ENCODE data around the gene CASKIN1.
"Not testable (repeated sequence)": the region's sequence is repeated elsewhere in the genome, so short reads cannot be mapped to it uniquely, and the experiment has no call there.

Gene CASKIN1

GRCh38 chr16:2196162-2196980, at the start of gene CASKIN1:
Gene CASKIN1, minus strand, starts transcription at chr16:2196605. Its CDS starts 173 bp downstream, at chr16:2196432.
- TF ChIP-seq ZNF274 (IDR thresholded peaks at IDR 0.05; ENCODE audit: low read depth, low read length), result no peak
- no peak within 1 kb of the TSS for H3K4me3 ChIP-seq (ENCODE audit: low read length)

- H3K4me3 ChIP-seq (ENCODE audit: low read length), result no peak overlapping the region
- TF ChIP-seq ZNF274 (IDR thresholded peaks at IDR 0.05; ENCODE audit: low read depth, low read length), result no peak
Measured at GRCh38 chr16:2244926-2245795, 48.8 kb upstream of the CASKIN1 start.

GRCh38 chr16:2244301-2244700, 47.9 kb upstream of the CASKIN1 start:
- no peak for TF ChIP-seq ZNF274 (IDR thresholded peaks at IDR 0.05; ENCODE audit: low read depth, low read length)
- H3K4me3 ChIP-seq (ENCODE audit: low read length), result no peak overlapping the region

- TF ChIP-seq ZNF274 (IDR thresholded peaks at IDR 0.05; ENCODE audit: low read depth, low read length), result no peak
- H3K4me3 ChIP-seq (ENCODE audit: low read length), result no peak overlapping the region
Measured at GRCh38 chr16:2243781-2244180, 47.4 kb upstream of the CASKIN1 start.

GRCh38 chr16:2243031-2243528, 46.7 kb upstream of the CASKIN1 start:
- TF ChIP-seq ZNF274 (IDR thresholded peaks at IDR 0.05; ENCODE audit: low read depth, low read length), result no peak
- H3K4me3 ChIP-seq (ENCODE audit: low read length), result no peak overlapping the region

GRCh38 chr16:2242598-2242997, 46.2 kb upstream of the CASKIN1 start:
- no peak overlapping the region for H3K4me3 ChIP-seq (ENCODE audit: low read length)
- no peak for TF ChIP-seq ZNF274 (IDR thresholded peaks at IDR 0.05; ENCODE audit: low read depth, low read length)

GRCh38 chr16:2240331-2240730, 43.9 kb upstream of the CASKIN1 start:
- not testable (repeated sequence) for H3K4me3 ChIP-seq (ENCODE audit: low read length)

- H3K4me3 ChIP-seq (ENCODE audit: low read length), result no peak overlapping the region
- TF ChIP-seq ZNF274 (IDR thresholded peaks at IDR 0.05; ENCODE audit: low read depth, low read length), result no peak
Measured at GRCh38 chr16:2238838-2239675, 42.7 kb upstream of the CASKIN1 start.

GRCh38 chr16:2238150-2238837, 41.9 kb upstream of the CASKIN1 start:
- no peak overlapping the region for H3K4me3 ChIP-seq (ENCODE audit: low read length)
- TF ChIP-seq ZNF274 (IDR thresholded peaks at IDR 0.05; ENCODE audit: low read depth, low read length), result no peak

- H3K4me3 ChIP-seq (ENCODE audit: low read length), result no peak overlapping the region
- TF ChIP-seq ZNF274 (IDR thresholded peaks at IDR 0.05; ENCODE audit: low read depth, low read length), result no peak
Measured at GRCh38 chr16:2237493-2238149, 41.2 kb upstream of the CASKIN1 start.

GRCh38 chr16:2237102-2237482, 40.7 kb upstream of the CASKIN1 start:
- no peak for TF ChIP-seq ZNF274 (IDR thresholded peaks at IDR 0.05; ENCODE audit: low read depth, low read length)
- H3K4me3 ChIP-seq (ENCODE audit: low read length), result no peak overlapping the region

GRCh38 chr16:2236337-2237101, 40.1 kb upstream of the CASKIN1 start, which contains the start of gene DNASE1L2:
Gene DNASE1L2, plus strand, starts transcription at chr16:2236444. Its CDS starts 373 bp downstream, at chr16:2236817.
- no peak for TF ChIP-seq ZNF274 (IDR thresholded peaks at IDR 0.05; ENCODE audit: low read depth, low read length)
- no peak within 1 kb of the TSS for H3K4me3 ChIP-seq (ENCODE audit: low read length)
